Activated naive CD4-positive, alpha-beta T cell treated with anti-CD3 and anti-CD28 coated beads, Interleukin-2, amount 50 U/mL, for 72 hours (primary cell): ENCODE results near the gene NUTF2. TPM values are rescaled to one million over a fixed set of nuclear protein-coding genes. Genes with fewer than 3 reads are reported as not detected.
"Not testable (repeated sequence)": the region's sequence is repeated elsewhere in the genome, so short reads cannot be mapped to it uniquely, and the experiment has no call there.

Source experiments
- ATAC-seq, 2 donors: fragments of 150-1000 bp; cut with Tn5 transposase; 2 replicates each; pipeline ENCODE4 v1.10.0; 2021; ENCODE audit warnings: mild to moderate bottlenecking in 2 of 2, moderate library complexity in 2 of 2
- DNase-seq, 2 donors: peaks; one replicate each; pipeline ENCODE4 v3.0.0; 2021 to 2022; ENCODE audit warnings: low spot score in 2 of 2
- H3K27ac Mint-ChIP-seq, 2 donors: one replicate each; pipeline ENCODE4 v1.8.0; 2022; ENCODE audit warnings: mild to moderate bottlenecking in 2 of 2, mixed read lengths in 2 of 2
- H3K36me3 Mint-ChIP-seq, 2 donors: one replicate each; pipeline ENCODE4 v1.8.0; 2022; ENCODE audit warnings: mixed read lengths in 2 of 2
- H3K9me3 Mint-ChIP-seq, 2 donors: one replicate each; pipeline ENCODE4 v1.8.0; 2022; ENCODE audit warnings: mixed read lengths in 2 of 2
- total RNA-seq, 2 donors: library from RNA; stranded (reverse); gene quantifications; one replicate each; pipeline ENCODE4 v1.2.3, GENCODE V29; 2022

The NUTF2 gene
- total RNA-seq, 2 donors from 2014 or later: 111 to 160 TPM

GRCh38 chr16:67853670-67854069 lies 6.9 kb downstream of the NUTF2 start:
- peaks cover 0 to 5% of the 10 kb centered on the region in 2 donors for H3K36me3 Mint-ChIP-seq
- H3K27ac Mint-ChIP-seq: no peak overlapping the region
- ATAC-seq: no peak
- no peak for DNase-seq
- H3K9me3 Mint-ChIP-seq: no peaks in the 10 kb centered on the region

- Mint-ChIP-seq H3K36me3 (no peaks in the 10 kb centered on the region), H3K9me3 (no peaks in the 10 kb centered on the region), H3K27ac (peak overlapping the region in 1 of 2 donors; percentile 56)
- DNase-seq (no peak), ATAC-seq (no peak)
Observed at GRCh38 chr16:67855789-67856188, 9.1 kb downstream of the NUTF2 start.

GRCh38 chr16:67856927-67857546 lies 10.3 kb downstream of the NUTF2 start:
- ATAC-seq (peak in 1 of 2 donors; percentile 9), DNase-seq (no peak)
- H3K9me3 Mint-ChIP-seq: no peaks in the 10 kb centered on the region
- peak overlapping the region; percentile 56 to 90 for H3K27ac Mint-ChIP-seq
- no peaks in the 10 kb centered on the region for H3K36me3 Mint-ChIP-seq

GRCh38 chr16:67857547-67858233 lies 11.0 kb downstream of the NUTF2 start:
- DNase-seq: no peak
- Mint-ChIP-seq H3K36me3 (no peaks in the 10 kb centered on the region), H3K27ac (peak overlapping the region; percentile 56 to 90), H3K9me3 (no peaks in the 10 kb centered on the region)
- ATAC-seq: peak; percentile 70 to 83

- H3K27ac Mint-ChIP-seq: peak overlapping the region; percentile 56 to 90
- no peaks in the 10 kb centered on the region for H3K36me3 Mint-ChIP-seq
- ATAC-seq (no peak), DNase-seq (no peak)
- no peaks in the 10 kb centered on the region for H3K9me3 Mint-ChIP-seq
Observed at GRCh38 chr16:67858500-67858899, 11.8 kb downstream of the NUTF2 start.

- Mint-ChIP-seq H3K36me3 (no peaks in the 10 kb centered on the region), H3K27ac (peak overlapping the region; percentile 22 to 42), H3K9me3 (no peaks in the 10 kb centered on the region)
- ATAC-seq: peak in 1 of 2 donors; percentile 19
- DNase-seq: no peak
Observed at GRCh38 chr16:67860589-67861398, 14.1 kb downstream of the NUTF2 start.

- DNase-seq (no peak), ATAC-seq (no peak)
- Mint-ChIP-seq H3K27ac (peak overlapping the region; percentile 19 to 42), H3K36me3 (no peaks in the 10 kb centered on the region), H3K9me3 (no peaks in the 10 kb centered on the region)
Observed at GRCh38 chr16:67861877-67862276, 15.1 kb downstream of the NUTF2 start.

GRCh38 chr16:67862623-67863583 lies 16.2 kb downstream of the NUTF2 start:
- Mint-ChIP-seq H3K36me3 (no peaks in the 10 kb centered on the region), H3K9me3 (no peaks in the 10 kb centered on the region), H3K27ac (peak overlapping the region in 1 of 2 donors; percentile 78)
- DNase-seq: no peak
- ATAC-seq: no peak

GRCh38 chr16:67864044-67864443 lies 17.3 kb downstream of the NUTF2 start:
- peak overlapping the region in 1 of 2 donors; percentile 29 for H3K27ac Mint-ChIP-seq
- not testable (repeated sequence) for H3K36me3 Mint-ChIP-seq, ATAC-seq, H3K9me3 Mint-ChIP-seq, DNase-seq

- H3K36me3 Mint-ChIP-seq: no peaks in the 10 kb centered on the region
- no peak for ATAC-seq
- peak overlapping the region in 1 of 2 donors; percentile 81 for H3K27ac Mint-ChIP-seq
Observed at GRCh38 chr16:67864594-67864993, 17.9 kb downstream of the NUTF2 start.

GRCh38 chr16:67865318-67865717 lies 18.6 kb downstream of the NUTF2 start:
- ATAC-seq: peak; percentile 53 to 61
- H3K9me3 Mint-ChIP-seq: no peaks in the 10 kb centered on the region
- no peaks in the 10 kb centered on the region for H3K36me3 Mint-ChIP-seq
- H3K27ac Mint-ChIP-seq: no peak overlapping the region
- DNase-seq: no peak

More at GRCh38 chr16:67864594-67864993, 17.9 kb downstream of the NUTF2 start:
- H3K9me3 Mint-ChIP-seq: no peaks in the 10 kb centered on the region
- no peak for DNase-seq

- H3K27ac Mint-ChIP-seq: no peak overlapping the region
- H3K36me3 Mint-ChIP-seq: no peaks in the 10 kb centered on the region
- no peak for DNase-seq
- H3K9me3 Mint-ChIP-seq: no peaks in the 10 kb centered on the region
- ATAC-seq: no peak
Observed at GRCh38 chr16:67868290-67868689, 21.6 kb downstream of the NUTF2 start.

- Mint-ChIP-seq H3K9me3 (no peaks in the 10 kb centered on the region), H3K27ac (peak overlapping the region in 1 of 2 donors; percentile 91), H3K36me3 (peaks cover 0 to 8% of the 10 kb centered on the region in 2 donors)
- ATAC-seq (no peak), DNase-seq (no peak)
Observed at GRCh38 chr16:67869653-67870052, 22.9 kb downstream of the NUTF2 start.

- Mint-ChIP-seq H3K9me3 (no peaks in the 10 kb centered on the region), H3K36me3 (peaks cover 0 to 8% of the 10 kb centered on the region in 2 donors), H3K27ac (peak overlapping the region; percentile 90 to 91)
- DNase-seq: no peak
- ATAC-seq: no peak
Observed at GRCh38 chr16:67871256-67871655, 24.5 kb downstream of the NUTF2 start.

- no peak for DNase-seq
- no peak for ATAC-seq
- Mint-ChIP-seq H3K9me3 (no peaks in the 10 kb centered on the region), H3K36me3 (peaks cover 0 to 8% of the 10 kb centered on the region in 2 donors), H3K27ac (peak overlapping the region; percentile 85 to 91)
Observed at GRCh38 chr16:67872131-67872630, 25.4 kb downstream of the NUTF2 start.
